K562 (cell line): ENCODE data around the gene RAB5A. TPM values are rescaled to one million over a fixed set of nuclear protein-coding genes. Genes with fewer than 3 reads are reported as not detected.

ENCODE experiments used
- CSDE1 ChIP-seq, 2 experiments: fragments of 450-650 bp; IDR thresholded peaks; 2 replicates each; pipeline ENCODE4 v1.6.1; 2016; ENCODE audit warnings: mild to moderate bottlenecking in 1 of 2
- FUS ChIP-seq: fragments of 200-400 bp; formaldehyde crosslinking; optimal IDR thresholded peaks from 2 replicates; pipeline ENCODE3; 2017; ENCODE audit warnings: low read depth, low read length
- NKRF ChIP-seq: fragments of 450-650 bp; IDR thresholded peaks from 2 replicates; pipeline ENCODE4 v1.6.1; 2016; ENCODE audit warnings: borderline replicate concordance
- POLR3A ChIP-seq: IDR thresholded peaks from 2 replicates; pipeline ENCODE4 v1.6.1; 2011; ENCODE audit warnings: borderline replicate concordance, mild to moderate bottlenecking, moderate library complexity; ENCODE audit not compliant: insufficient read length, insufficient read depth; ENCODE audit errors: extremely low read depth
- TEAD2 ChIP-seq: fragments of 450-650 bp; IDR thresholded peaks from 2 replicates; pipeline ENCODE4 v1.6.1; 2016; ENCODE audit warnings: missing genetic modification characterization, control low read depth, missing compliant biosample characterization
- ZNF277 ChIP-seq: fragments of 250-450 bp; sonication (Bioruptor Pico); IDR thresholded peaks from 2 replicates; pipeline ENCODE4 v1.8.0; 2022; ENCODE audit warnings: inconsistent platforms, mild to moderate bottlenecking, moderate library complexity, borderline replicate concordance
- ZNF282 ChIP-seq: sonication (generic); formaldehyde crosslinking; IDR thresholded peaks from 2 replicates; pipeline ENCODE4 v1.8.1; 2023; ENCODE audit warnings: missing genetic modification reagents
- ZNF436 ChIP-seq: fragments of 250-450, 450-650 bp; sonication (Bioruptor Pico); formaldehyde crosslinking; IDR thresholded peaks from 2 replicates; pipeline ENCODE4 v1.7.0; 2020; ENCODE audit warnings: mild to moderate bottlenecking
- ZNF589 ChIP-seq: fragments of 200-800 bp; sonication (Bioruptor generic); IDR thresholded peaks from 2 replicates; pipeline ENCODE4 v1.6.1; 2016; ENCODE audit warnings: low read depth, missing genetic modification characterization, missing compliant biosample characterization
- ZNF655 ChIP-seq: fragments of 250-450 bp; sonication (Bioruptor Pico); IDR thresholded peaks from 2 replicates; pipeline ENCODE4 v1.5.0; 2021
- ZNF699 ChIP-seq: fragments of 250-450 bp; sonication (Bioruptor Pico); IDR thresholded peaks from 2 replicates; pipeline ENCODE4 v1.8.0; 2021; ENCODE audit warnings: mild to moderate bottlenecking, moderate library complexity; ENCODE audit not compliant: insufficient replicate concordance
- polyA plus RNA-seq, 8 experiments: library from polyadenylated mRNA; depleted of rRNA in 4 of 8; stranded (reverse) in 5 of 8; unstranded in 3 of 8; fragments of >200 nt; fragmentation: Nextera tagmentation in 2 of 8; fragmentation: Illumina TruSeq in 1 of 8; extraction: Ambion mirVana in 2 of 8; extraction: Trizol in 1 of 8; gene quantifications; 2 replicates each; pipeline versions ENCODE4 v1.2.1 to v1.2.3, GENCODE V29; 2011 to 2014; ENCODE audit warnings: inconsistent platforms in 1 of 8, missing spikeins in 1 of 8
- total RNA-seq, 7 experiments: library from RNA; depleted of rRNA in 6 of 7; stranded (reverse); fragments of >200 nt in 6 of 7; fragmentation: Illumina TruSeq in 2 of 7; extraction: Trizol in 2 of 7; gene quantifications; 2 replicates each; pipeline versions ENCODE4 v1.2.1 to v1.2.3, GENCODE V29; 2011 to 2021; ENCODE audit warnings: low replicate concordance in 1 of 7
- TF ChIP-seq, protein P1 (sequence below), 2 experiments: fragments of 450-650 bp in 1 of 2; sonication (generic) in 1 of 2; formaldehyde crosslinking in 1 of 2; IDR thresholded peaks; 2 replicates each; pipeline versions ENCODE4 v1.7.1 to v1.9.0; 2016 to 2022; ENCODE audit warnings: inconsistent platforms in 1 of 2, mild to moderate bottlenecking in 1 of 2, missing genetic modification reagents in 1 of 2

RAB5A gene
- total and polyA plus RNA-seq, 9 of the 15 experiments (the other 6 are each of a cell fraction or from before 2014, with no cell fraction given): 28.3 to 64.2 (median 49.0) TPM

GRCh38 chr3:19931180-19931692 lies 15.7 kb upstream of the RAB5A start (continued):
- TF ChIP-seq, protein P1, sequence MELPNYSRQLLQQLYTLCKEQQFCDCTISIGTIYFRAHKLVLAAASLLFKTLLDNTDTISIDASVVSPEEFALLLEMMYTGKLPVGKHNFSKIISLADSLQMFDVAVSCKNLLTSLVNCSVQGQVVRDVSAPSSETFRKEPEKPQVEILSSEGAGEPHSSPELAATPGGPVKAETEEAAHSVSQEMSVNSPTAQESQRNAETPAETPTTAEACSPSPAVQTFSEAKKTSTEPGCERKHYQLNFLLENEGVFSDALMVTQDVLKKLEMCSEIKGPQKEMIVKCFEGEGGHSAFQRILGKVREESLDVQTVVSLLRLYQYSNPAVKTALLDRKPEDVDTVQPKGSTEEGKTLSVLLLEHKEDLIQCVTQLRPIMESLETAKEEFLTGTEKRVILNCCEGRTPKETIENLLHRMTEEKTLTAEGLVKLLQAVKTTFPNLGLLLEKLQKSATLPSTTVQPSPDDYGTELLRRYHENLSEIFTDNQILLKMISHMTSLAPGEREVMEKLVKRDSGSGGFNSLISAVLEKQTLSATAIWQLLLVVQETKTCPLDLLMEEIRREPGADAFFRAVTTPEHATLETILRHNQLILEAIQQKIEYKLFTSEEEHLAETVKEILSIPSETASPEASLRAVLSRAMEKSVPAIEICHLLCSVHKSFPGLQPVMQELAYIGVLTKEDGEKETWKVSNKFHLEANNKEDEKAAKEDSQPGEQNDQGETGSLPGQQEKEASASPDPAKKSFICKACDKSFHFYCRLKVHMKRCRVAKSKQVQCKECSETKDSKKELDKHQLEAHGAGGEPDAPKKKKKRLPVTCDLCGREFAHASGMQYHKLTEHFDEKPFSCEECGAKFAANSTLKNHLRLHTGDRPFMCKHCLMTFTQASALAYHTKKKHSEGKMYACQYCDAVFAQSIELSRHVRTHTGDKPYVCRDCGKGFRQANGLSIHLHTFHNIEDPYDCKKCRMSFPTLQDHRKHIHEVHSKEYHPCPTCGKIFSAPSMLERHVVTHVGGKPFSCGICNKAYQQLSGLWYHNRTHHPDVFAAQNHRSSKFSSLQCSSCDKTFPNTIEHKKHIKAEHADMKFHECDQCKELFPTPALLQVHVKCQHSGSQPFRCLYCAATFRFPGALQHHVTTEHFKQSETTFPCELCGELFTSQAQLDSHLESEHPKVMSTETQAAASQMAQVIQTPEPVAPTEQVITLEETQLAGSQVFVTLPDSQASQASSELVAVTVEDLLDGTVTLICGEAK (IDR thresholded peaks at IDR 0.05): peak; percentile 13; the same call in 1 of the 2 replicates
- TF ChIP-seq, protein P1 (CRISPR knock-in tag; IDR thresholded peaks at IDR 0.05): no peak
- TF ChIP-seq ZNF282 (CRISPR knock-in tag): no peak
- TF ChIP-seq POLR3A: no peak
- TF ChIP-seq ZNF589 (CRISPR knock-in tag): peak; percentile 45; the same call in 1 of the 2 replicates
- no peak for TF ChIP-seq NKRF
- no peak for TF ChIP-seq ZNF699 (CRISPR knock-in tag)
- TF ChIP-seq ZNF655: no peak
- no peak for TF ChIP-seq CSDE1 (IDR thresholded peaks at IDR 0.05)
- TF ChIP-seq ZNF436 (CRISPR knock-in tag): no peak
- TF ChIP-seq FUS: no peak
- TF ChIP-seq ZNF277 (CRISPR knock-in tag): no peak
- no peak for TF ChIP-seq TEAD2
